GM19328 (cell line): ENCODE results near the gene NFKBIZ.

Experiments used
- ATAC-seq: cut with Tn5 transposase; IDR thresholded peaks from one replicate; pipeline ENCODE4 v1.9.1; 2021; ENCODE audit warnings: mild to moderate bottlenecking, moderate library complexity; ENCODE audit not compliant: unreplicated experiment

NFKBIZ gene

GRCh38 chr3:101825904-101826445, 23.3 kb upstream of the NFKBIZ start:
- no peak for ATAC-seq

- ATAC-seq = peak; percentile 81
Measured at GRCh38 chr3:101827211-101828174, 21.8 kb upstream of the NFKBIZ start.

- ATAC-seq = no peak
Measured at GRCh38 chr3:101828276-101828675, 21.0 kb upstream of the NFKBIZ start.

- ATAC-seq = peak; percentile 36
Measured at GRCh38 chr3:101828691-101829436, 20.4 kb upstream of the NFKBIZ start.

- no peak for ATAC-seq
Measured at GRCh38 chr3:101829437-101829830, 19.9 kb upstream of the NFKBIZ start.

GRCh38 chr3:101829874-101830273, 19.4 kb upstream of the NFKBIZ start:
- no peak for ATAC-seq

GRCh38 chr3:101833446-101833974, 15.8 kb upstream of the NFKBIZ start:
- no peak for ATAC-seq

- no peak for ATAC-seq
Measured at GRCh38 chr3:101835676-101836075, 13.6 kb upstream of the NFKBIZ start.

- ATAC-seq = no peak
Measured at GRCh38 chr3:101836160-101836559, 13.2 kb upstream of the NFKBIZ start.

- no peak for ATAC-seq
Measured at GRCh38 chr3:101836652-101837598, 12.4 kb upstream of the NFKBIZ start.

GRCh38 chr3:101838691-101839090, 10.6 kb upstream of the NFKBIZ start:
- no peak for ATAC-seq

GRCh38 chr3:101840066-101840465, 9.2 kb upstream of the NFKBIZ start:
- no peak for ATAC-seq

- ATAC-seq = no peak
Measured at GRCh38 chr3:101842245-101842934, 6.9 kb upstream of the NFKBIZ start.

GRCh38 chr3:101842935-101843330, 6.4 kb upstream of the NFKBIZ start:
- no peak for ATAC-seq

- no peak for ATAC-seq
Measured at GRCh38 chr3:101845425-101845824, 3.9 kb upstream of the NFKBIZ start.

GRCh38 chr3:101846709-101847108, 2.6 kb upstream of the NFKBIZ start:
- no peak for ATAC-seq

- ATAC-seq = no peak
Measured at GRCh38 chr3:101847328-101847727, 2.0 kb upstream of the NFKBIZ start.

- ATAC-seq = no peak
Measured at GRCh38 chr3:101848326-101848725, 988 bp upstream of the NFKBIZ start.

- ATAC-seq = peak; percentile 34
Measured at GRCh38 chr3:101849714-101850245, 466 bp downstream of the NFKBIZ start.
